Left hindlimb (tissue), 1 donor: Measurements from ENCODE around the gene RASSF10.

Source experiments
- DNase-seq: peaks from one replicate; pipeline ENCODE4 v3.0.0-alpha.2; 2018

Gene RASSF10

GRCh38 chr11:12995188-12995587 is 13.9 kb upstream of the RASSF10 start:
- no peak for DNase-seq

GRCh38 chr11:12995823-12996222 is 13.3 kb upstream of the RASSF10 start:
- no peak for DNase-seq

- DNase-seq, result no peak
Observed at GRCh38 chr11:12997168-12997567, 11.9 kb upstream of the RASSF10 start.

- DNase-seq, result no peak
Observed at GRCh38 chr11:12998336-12998735, 10.8 kb upstream of the RASSF10 start.

GRCh38 chr11:12999597-12999996 is 9.5 kb upstream of the RASSF10 start:
- DNase-seq, result no peak

GRCh38 chr11:13000116-13000515 is 9.0 kb upstream of the RASSF10 start:
- no peak for DNase-seq

GRCh38 chr11:13000721-13001120 is 8.4 kb upstream of the RASSF10 start:
- DNase-seq, result no peak

GRCh38 chr11:13003736-13004493 is 5.2 kb upstream of the RASSF10 start:
- DNase-seq, result no peak

GRCh38 chr11:13007182-13008060 is 1.7 kb upstream of the RASSF10 start:
- no peak for DNase-seq

- DNase-seq, result no peak
Observed at GRCh38 chr11:13008061-13008435, 1.1 kb upstream of the RASSF10 start.

- no peak for DNase-seq
Observed at GRCh38 chr11:13009476-13009920, 382 bp downstream of the RASSF10 start.

- DNase-seq, result peak; percentile 41
Observed at GRCh38 chr11:13009921-13010748, 1.0 kb downstream of the RASSF10 start.

GRCh38 chr11:13010749-13011465 is 1.8 kb downstream of the RASSF10 start:
- peak; percentile 44 for DNase-seq

- no peak for DNase-seq
Observed at GRCh38 chr11:13011466-13012055, 2.4 kb downstream of the RASSF10 start.

GRCh38 chr11:13012056-13012661 is 3.0 kb downstream of the RASSF10 start:
- no peak for DNase-seq

- DNase-seq, result no peak
Observed at GRCh38 chr11:13013054-13013488, 4.0 kb downstream of the RASSF10 start.

- no peak for DNase-seq
Observed at GRCh38 chr11:13015753-13016152, 6.6 kb downstream of the RASSF10 start.

- DNase-seq, result no peak
Observed at GRCh38 chr11:13016415-13016814, 7.3 kb downstream of the RASSF10 start.

GRCh38 chr11:13019313-13019712 is 10.2 kb downstream of the RASSF10 start:
- DNase-seq, result no peak

- DNase-seq, result no peak
Observed at GRCh38 chr11:13023423-13023822, 14.3 kb downstream of the RASSF10 start.

- no peak for DNase-seq
Observed at GRCh38 chr11:13026722-13027121, 17.6 kb downstream of the RASSF10 start.

GRCh38 chr11:13028322-13028721 is 19.2 kb downstream of the RASSF10 start:
- no peak for DNase-seq
